ENCODE data around the gene CHST15.

CHST15 gene

DNA sequence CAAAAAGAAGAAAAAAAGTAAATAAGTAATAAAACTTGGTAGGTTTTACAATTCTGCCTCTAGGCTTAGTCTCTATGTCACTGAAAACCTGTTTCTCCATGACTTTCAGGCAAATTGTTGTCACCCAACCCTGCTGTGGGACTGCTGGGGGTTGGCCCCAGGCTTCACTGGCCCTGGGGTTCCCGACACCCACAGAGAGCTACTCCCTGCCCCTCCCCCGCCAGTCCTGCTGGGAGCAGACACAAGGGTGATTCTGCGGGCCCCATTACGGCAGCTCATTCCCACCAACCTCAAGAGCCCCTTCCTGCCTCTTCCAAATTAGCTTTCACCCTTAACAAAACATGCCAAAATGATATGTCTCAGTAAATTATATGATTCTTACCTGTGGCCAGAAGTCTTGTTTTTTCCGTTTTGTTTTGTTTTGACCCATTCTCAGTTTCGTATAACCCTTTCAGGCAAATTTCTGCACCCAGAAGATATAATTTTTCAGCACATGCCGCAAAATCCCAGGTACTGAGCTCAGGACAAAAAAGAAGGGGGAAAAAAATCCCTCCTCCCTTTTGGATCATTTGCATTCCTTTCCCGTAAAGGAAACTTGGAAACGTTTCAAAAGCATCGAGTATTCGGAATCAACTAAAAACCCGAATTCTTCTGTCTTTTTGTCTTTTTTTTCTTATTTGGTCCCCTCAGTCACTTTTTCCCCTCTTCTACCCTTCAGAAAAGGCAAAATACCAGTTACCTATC, 27.8 kb downstream of the CHST15 start:
- DNase-seq (ENCODE audit: low read depth), result no peak

DNA sequence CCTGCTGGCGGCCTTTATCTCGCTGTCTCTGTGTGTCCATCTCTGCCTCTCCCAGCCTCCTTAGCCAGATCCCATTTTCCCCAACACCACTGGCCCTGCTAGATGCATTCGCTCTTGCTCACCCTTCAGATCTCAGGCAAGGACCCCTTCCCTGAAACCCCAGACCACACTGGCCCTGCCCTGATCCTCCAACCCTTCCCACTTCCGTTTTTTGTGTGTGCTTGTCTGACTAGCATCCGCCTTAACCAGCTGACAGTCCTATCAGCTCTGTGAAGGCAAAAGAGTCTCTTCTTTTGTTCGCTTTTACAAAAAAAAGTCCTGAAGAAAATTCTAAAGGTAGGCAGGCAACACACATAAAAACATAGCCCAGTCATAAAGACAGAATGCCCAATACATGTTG, 28.7 kb downstream of the CHST15 start:
- no peak for DNase-seq (ENCODE audit: low read depth)

DNA sequence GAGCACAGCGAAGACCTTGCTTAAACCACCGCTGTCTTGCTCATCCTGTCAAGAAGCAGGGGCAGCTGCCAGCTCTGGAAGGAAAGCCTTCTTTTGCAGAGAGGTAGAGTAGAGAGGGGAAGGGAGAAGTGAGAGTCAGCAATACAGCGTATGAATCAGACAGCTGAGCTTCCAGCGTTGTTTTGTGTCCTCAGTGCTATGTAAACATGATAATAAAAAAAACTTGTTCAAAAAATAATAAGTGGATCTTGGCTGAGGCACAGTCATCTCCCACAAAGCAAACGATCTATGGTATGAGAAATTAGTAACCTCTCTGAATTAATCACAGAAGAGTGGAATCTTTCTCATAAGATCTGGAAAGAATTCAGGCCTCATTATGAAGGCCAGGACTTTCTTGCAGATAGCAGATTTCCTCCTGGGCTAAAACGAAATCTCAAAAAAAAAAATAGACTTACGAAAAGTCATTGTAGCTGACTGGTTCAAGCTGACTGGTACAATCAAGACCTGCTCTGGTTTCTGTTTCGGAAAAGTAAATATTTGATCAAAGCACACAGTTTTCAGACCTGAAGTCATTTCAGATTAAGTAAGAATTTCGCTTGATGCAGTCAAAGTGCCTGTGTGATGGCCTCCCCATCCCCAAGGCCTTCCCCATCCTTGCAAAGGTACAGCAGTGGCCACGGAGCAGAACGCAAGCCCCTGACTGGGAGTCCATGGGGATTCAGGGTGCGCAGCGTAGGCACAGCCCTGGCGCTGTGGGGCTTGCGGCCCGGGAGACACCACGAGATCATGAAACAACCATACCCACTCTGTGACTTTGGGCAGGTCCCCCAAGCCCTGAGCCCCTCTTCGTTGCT, 29.4 kb downstream of the CHST15 start:
- peak; percentile 53 for DNase-seq (ENCODE audit: low read depth)

DNA sequence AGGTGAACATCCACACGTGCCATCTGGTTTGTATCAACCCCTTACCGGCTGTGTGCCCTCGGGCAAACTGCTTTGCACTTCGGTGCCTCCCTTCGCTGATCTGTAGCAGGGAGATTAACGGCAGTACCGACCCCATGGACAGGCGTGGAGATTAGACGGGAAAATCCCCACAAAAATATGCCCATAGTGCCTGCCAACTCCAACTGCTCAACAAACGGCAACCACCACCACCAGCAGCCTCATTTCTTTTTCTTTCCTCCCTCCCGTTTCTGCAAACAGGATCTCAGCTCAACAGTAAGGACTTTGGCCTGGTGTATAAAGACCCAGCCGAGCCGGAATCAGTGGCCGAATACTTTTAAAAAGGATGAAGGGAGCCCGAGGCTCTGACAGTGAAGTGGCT, 31.0 kb downstream of the CHST15 start:
- DNase-seq (ENCODE audit: low read depth), result no peak

DNA sequence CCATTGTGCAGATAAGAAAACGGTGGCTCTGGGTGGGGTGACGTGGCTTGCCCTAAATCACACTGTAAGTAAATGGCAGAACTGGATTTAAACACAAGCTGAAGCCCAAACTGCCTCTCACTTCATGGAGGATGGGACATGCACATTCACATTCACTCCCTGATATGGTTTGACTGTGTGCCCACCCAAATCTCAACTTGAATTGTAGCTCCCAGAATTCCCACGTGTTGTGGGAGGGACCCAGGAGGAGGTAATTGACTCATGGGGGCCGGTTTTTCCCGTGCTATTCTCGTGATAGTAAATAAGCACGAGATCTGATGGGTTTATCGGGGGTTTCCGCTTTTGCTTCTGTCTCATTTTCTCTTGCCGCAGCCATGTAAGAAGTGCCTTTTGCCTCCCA, 32.4 kb downstream of the CHST15 start:
- no peak for DNase-seq (ENCODE audit: low read depth)

DNA sequence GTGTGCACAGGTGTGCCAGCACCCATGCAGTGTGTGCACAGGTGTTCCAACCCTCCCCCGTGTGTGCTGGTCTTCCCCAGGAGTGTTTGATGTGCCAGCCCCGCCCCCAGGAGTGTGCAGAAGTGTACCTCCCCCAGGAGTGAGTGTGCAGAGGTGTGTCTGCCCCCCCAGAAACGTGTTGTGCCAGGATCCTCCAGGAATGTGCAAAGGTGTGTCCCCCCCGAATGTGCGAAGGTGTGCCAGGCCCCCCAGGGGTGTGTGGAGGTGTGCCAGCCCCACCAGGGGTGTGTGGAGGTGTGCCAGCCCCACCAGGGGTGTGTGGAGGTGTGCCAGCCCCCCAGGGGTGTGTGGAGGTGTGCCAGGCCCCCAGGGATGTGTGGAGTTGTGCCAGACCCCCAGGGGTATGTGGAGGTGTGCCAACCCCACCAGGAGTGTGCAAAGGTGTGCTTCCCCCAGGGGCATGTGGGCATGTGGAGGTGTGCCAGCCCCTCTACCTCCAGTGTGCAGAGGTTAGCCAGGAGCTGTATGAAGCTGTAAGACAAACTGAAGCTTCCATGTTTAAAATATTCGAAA, 33.2 kb downstream of the CHST15 start:
- DNase-seq (ENCODE audit: low read depth), result no peak

DNA sequence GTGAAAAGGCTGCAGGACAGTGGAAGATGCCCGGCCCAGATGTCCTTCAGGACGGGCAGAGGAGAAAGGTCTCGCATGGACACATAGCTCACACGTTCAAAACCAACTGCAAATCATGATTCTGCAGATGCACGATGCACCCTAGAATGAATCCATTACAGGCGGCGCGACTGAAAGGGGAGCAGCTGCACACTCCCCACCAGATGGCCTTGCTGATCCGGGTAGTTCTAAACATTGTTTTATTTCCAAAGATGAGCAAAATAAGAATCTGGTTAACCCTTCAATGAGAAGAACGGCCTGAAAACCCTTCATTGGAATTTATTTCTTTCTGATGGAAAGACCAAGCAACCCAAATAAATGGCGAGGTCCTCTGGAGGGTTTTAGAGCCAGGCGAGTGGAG, 33.8 kb downstream of the CHST15 start:
- no peak for DNase-seq (ENCODE audit: low read depth)

DNA sequence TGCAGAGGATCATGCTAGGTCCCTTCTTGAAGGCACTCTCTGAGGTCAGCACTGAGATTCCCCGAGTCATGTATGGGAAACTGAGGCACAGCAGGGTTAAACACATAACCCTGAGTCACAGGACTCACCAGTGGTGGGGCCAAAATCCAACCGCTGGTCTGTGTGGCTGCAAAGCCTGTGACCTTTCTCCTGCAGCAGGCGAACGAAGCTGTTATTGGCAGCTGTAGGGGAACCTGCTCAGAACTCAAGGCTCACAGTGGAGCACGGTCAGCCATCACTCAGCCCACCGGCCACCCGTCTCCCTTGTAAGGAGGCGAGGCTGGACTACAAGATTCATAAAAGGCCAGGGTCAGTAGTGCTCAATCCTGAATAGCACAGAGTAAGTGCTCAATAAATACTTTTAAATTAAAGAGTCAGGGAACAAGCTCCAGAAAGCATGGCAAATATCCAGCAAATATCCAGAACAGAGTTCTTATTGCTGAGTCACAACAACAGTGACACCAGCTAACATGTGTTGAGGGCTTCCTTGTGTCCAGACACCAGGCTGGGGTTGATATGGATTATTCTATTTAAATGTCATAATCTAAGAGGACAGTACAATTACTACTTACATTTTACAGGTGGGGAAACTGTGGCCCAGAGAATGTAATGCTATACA, 34.9 kb downstream of the CHST15 start:
- no peak for DNase-seq (ENCODE audit: low read depth)

DNA sequence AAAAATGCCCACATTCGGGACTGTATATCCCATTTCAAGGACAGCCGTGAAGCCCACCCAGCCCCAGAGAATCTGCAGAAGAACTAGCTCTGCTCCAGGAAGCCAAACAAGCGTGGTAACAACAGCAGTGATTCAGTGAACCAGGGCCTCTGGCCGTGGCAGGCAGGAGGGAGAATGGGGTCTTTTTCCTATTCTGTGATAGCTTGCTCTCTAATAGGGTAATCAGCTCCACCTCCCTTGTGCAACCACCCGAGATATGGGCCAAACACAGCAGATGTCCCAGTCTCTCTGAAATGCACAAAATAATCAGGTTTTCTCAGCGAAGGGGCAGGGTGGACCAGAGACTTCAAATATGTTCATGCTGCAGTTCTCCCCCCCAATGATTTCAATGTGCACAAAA, 35.8 kb downstream of the CHST15 start:
- no peak for DNase-seq (ENCODE audit: low read depth)

DNA sequence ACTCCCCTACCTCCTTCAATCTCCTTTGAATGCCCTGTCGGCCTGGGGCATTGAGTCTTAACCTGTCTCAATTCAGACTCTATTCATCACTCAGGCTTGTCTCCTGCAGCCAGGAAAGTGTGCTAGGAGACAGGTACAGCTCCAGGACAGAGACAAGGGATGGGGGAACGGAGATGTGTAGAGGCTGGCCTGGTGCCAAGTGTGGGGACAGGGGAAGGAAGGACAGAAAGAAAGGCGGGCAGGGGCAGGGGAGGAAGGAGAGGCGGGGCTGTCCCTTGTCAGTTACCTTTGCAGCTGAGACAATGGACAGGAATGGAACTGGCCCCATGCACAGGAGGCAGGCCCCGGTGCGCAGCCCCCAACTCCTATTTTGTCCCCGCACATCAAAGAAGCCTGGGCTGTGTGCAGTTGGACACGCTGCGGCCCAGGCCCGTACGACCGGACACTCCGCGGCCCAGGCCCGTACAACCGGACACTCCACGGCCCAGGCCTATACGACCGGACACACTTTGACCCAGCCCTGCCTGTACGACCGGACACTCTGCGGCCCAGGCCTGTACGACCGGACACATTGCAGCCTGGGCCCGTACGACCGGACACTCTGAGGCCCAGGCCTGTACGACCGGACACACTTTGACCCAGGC, 36.9 kb downstream of the CHST15 start:
- DNase-seq (ENCODE audit: low read depth), result no peak

DNA sequence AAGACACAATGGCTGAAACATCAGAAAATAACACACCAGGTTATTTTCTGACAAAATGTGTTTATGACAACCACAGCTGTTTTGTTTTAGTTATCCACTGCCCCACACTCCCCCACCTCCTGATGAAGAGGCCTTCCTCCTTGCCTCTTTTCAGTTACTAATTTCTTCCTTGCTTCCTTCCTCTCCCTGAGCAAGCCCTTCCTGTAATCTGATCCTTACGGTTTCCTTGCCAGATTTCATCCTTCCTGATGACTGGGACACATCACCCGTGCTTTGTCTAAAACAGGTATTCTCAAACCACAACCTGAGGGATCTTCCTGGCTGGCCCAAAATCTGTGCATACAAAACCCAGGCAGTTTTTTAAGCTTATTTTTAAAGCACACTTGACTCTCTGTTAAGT, 39.4 kb downstream of the CHST15 start:
- DNase-seq (ENCODE audit: low read depth), result no peak

DNA sequence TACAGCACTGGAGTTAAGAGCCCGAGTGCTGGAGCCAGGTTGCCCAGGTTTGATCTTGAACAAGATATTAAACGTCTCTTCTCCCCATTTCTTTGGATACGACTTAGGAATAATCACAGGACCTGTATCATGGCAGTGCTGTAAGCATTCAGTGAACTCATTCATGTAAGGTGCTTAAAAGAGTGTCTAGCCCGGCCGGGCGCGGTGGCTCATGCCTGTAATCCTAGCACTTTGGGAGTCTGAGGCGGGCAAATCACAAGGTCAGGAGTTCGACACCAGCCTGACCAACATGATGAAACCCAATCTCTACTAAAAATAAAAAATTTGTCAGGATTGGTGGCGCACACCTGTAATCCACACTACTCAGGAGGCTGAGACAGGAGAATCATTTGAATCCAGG, 40.8 kb downstream of the CHST15 start:
- no peak for DNase-seq (ENCODE audit: low read depth)

DNA sequence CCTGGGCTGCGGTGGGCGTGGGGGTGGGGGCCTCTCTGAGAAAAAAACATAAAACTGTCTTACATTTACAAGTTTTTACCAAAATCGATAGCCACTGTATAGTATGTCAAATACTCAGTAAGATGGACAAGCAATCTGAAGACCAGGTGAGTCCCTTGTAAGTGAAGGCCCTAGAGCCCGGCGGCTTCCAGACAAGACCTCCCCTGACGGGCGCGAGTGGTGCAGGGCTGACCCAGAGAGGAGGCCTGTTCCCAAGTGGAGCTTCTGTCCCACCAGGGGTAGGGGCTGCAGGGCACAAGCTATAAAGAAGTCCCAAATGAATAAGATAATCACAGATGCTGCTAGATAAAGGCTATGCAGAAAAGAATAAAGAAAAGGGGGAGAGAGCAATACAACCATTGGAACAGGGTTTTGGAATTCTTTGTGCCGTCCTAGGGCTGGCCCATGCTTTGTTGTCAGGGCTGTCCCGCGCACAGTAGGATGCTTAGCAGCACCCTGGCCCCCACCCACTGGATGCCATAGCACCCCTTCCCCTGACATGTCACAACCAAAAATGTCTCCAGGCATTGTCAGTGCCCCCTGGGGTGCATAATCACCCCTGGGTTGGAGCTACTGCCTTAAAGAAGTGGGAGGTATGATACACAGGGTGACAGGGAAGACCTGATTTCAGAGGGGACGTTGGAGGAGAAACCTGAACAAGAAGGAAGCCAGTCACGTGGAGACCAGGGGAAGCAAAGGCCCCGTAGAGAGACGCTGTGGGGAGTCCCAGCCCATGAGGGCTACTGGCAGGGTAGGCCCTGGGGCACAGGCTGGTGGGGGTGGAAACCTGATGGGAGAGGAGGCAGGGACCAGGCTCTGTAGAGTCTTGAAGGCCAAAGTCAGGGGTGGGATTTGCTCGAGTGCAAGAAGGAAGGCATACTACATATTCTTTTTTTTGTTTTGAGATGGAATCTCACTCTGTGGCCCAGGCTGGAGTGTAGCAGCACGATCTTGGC, 43.1 kb downstream of the CHST15 start:
- DNase-seq (ENCODE audit: low read depth), result no peak

DNA sequence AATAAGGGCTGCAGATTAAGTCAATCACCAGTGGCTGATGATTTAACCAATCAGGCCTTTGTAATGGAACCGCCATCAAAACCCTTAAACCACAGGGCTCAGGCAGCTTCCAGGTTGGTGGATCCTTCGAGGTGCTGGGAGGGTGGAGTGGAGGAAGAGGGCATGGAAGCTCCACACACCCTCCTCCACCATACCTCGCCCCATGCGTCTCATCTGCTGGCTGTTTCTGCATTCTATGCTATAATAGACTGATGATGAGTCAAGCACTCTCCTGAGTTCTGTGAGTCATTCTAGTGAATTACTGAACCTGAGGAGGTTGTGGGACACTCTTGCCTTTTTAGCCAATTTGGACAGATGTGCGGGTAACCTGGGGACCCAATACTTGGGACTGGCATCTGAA, 43.9 kb downstream of the CHST15 start:
- no peak for DNase-seq (ENCODE audit: low read depth)

DNA sequence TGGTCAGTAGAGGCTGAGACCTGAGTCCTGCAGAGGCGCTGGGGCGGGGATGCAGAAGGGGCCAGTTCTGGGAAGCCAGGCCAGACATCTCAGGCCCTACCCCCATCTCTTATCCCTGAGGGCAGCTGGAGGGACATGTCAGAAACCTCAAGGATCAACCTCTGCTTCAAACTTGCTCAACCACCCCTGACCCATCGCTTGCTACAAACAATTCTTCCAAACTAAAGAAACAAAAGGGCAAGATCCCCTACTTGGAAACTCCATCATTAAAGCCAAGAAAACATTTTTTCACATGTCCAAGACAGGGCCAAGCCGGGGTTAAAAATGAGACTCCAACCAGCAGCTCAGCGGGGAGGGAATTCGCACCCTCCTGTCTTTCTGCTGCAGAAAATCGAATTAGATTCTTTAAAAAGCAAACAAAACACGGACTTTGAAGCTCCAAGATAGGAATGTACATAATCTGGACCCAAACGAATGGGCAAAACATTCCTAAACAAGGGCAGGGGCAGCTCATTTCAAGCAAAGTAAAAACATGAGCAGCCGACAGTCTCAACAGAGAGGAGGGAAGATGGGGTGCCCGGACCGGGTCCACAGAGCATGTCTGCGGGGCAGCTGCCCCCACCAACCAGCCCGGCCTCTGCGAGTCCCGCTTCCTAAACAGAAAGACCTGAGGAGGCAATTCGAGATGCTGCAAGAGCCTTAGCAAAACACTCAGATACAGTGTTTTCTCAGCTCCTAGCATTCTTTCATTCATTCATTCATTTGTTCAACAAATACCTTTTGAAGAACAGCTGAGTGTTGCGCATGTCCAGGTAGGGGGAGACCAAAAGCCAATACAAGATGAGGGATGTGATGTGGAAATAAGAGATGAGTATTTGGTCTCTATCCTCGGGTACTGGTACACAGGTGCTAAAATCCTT, 44.8 kb downstream of the CHST15 start:
- DNase-seq (ENCODE audit: low read depth), result no peak

DNA sequence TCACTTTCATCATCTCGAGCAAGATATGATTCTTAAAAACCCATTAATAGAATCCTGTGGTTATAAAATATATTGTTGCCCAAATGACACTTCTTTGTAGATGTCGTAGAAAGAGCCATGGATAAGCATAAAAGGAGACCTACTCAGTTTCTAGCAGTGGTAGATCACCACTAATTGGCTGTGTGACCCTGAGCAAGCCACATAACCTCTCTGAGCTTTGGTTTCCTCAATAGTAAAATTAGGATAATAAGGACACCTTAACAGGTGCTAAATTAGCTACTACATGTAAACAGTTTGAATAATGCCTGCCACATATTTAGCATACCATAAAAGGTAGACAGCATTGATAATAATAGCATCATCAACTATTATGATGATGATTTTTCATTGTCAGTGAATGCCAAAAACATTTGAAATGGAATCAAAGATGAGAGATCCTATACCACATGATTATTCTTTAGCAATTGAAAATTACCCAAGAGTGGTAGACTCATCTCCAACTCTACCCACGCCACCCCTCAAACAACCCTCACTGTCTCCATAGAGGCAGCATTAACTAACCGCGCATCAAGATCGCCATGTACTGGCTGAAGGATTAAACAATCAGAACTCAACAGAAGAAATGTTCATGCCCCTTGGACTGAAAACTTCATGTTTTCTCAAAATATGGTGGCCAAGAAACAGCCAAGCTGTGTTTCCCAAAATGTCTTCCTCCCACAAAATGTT, 45.8 kb downstream of the CHST15 start:
- no peak for DNase-seq (ENCODE audit: low read depth)

DNA sequence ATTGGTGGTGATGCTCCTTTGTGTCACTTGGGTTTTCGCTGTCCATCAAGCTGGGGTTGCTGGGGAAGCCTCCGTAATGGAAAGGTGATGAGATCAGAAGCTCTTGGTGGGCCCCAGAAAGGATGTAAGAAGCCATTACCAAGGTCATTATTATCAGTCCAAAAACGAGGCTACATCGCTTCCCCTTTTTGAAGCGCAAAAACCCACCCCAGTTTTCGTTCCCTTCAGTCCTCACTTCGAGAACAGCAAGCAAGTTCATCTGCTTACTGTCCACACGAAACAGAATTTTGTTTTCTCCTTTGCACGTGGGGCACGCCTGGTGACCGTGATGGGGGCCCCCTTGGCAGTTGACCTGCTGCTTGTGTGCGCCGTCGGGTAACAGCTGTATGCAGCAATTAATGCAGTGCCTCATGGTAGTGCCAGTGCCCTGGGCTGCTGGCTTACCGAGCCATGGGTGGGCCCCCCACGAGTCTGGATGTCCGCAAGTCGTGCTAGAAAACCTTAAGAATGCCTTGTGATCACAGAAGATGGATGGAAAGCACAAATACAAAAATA, 47.5 kb downstream of the CHST15 start:
- DNase-seq (ENCODE audit: low read depth), result no peak

DNA sequence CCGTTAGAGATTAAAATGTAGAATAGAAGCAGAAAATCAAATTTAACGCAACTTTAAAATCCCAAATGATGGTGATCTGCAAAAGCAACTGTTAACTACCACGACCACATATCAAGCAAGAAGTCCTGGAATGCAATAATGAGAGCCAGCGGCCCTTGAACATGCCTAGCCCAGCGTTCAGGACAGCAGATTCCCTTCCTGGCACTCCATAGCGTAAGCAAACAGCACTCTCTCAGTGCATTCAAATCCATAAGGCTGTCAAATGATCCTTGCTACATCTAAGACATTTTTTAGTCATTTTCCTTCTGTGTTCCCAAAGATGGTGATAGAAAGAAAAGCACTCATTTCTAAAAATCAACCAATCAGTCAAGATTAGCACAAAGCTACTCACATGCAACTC, 48.1 kb downstream of the CHST15 start:
- DNase-seq (ENCODE audit: low read depth), result no peak
